SU-DHL-6 (cell line): ENCODE data around the gene NTM.

Source experiments
- H2AFZ ChIP-seq: fragments of 200-600 bp; sonication (generic); 2 replicates; pipeline ENCODE4 v1.6.1; 2014; ENCODE audit warnings: low read depth, mild to moderate bottlenecking, moderate library complexity, mixed read lengths, antibody characterized with exemption, low read length; ENCODE audit not compliant: severe bottlenecking
- H3F3A ChIP-seq: fragments of 200-600 bp; shearing (Covaris generic); 2 replicates; pipeline ENCODE4 v1.6.0; 2016; ENCODE audit warnings: antibody characterized with exemption, mild to moderate bottlenecking; ENCODE audit not compliant: insufficient read depth
- H3K27ac ChIP-seq: fragments of 200-600 bp; sonication (generic); 2 replicates; pipeline ENCODE4 v1.5.1; 2016; ENCODE audit warnings: low read depth, mild to moderate bottlenecking, low read length, moderate library complexity, mixed read lengths
- H3K27me3 ChIP-seq: fragments of 200-600 bp; sonication (generic), shearing (Covaris generic); 2 replicates; pipeline ENCODE4 v1.6.0; 2014; ENCODE audit warnings: mild to moderate bottlenecking, low read length
- H3K36me3 ChIP-seq: fragments of 200-600 bp; sonication (generic); 2 replicates; pipeline ENCODE4 v1.6.1; 2014; ENCODE audit warnings: mild to moderate bottlenecking, low read length, mixed read lengths
- H3K4me2 ChIP-seq: fragments of 300-600, 200-600 bp; shearing (Covaris generic), sonication (generic); 2 replicates; pipeline ENCODE4 v1.6.0; 2014; ENCODE audit warnings: low read length, low read depth, mild to moderate bottlenecking; ENCODE audit not compliant: poor library complexity, severe bottlenecking
- H3K4me3 ChIP-seq: fragments of 200-600 bp; sonication (generic); 2 replicates; pipeline ENCODE4 v1.5.1; 2014; ENCODE audit warnings: antibody characterized with exemption, low read length, mild to moderate bottlenecking, mixed read lengths; ENCODE audit not compliant: insufficient read depth, poor library complexity, severe bottlenecking
- H3K79me2 ChIP-seq: fragments of 200-600 bp; sonication (generic); 2 replicates; pipeline ENCODE4 v1.6.1; 2014; ENCODE audit warnings: mild to moderate bottlenecking, low read length, moderate library complexity; ENCODE audit not compliant: insufficient read depth
- H3K9ac ChIP-seq: fragments of 200-600 bp; sonication (generic); 2 replicates; pipeline ENCODE4 v1.7.0; 2014; ENCODE audit warnings: mild to moderate bottlenecking, low read length
- H3K9me2 ChIP-seq: fragments of 200-600 bp; sonication (generic); replicated peaks from 2 replicates; pipeline ENCODE4 v1.6.1; 2014; ENCODE audit warnings: low read length; ENCODE audit not compliant: insufficient read depth
- H3K9me3 ChIP-seq: fragments of 200-600 bp; sonication (generic); 2 replicates; pipeline ENCODE4 v1.6.1; 2014; ENCODE audit warnings: low read length, mixed read lengths; ENCODE audit not compliant: insufficient read depth
- H4K20me1 ChIP-seq: fragments of 200-600 bp; sonication (generic); 2 replicates; pipeline ENCODE4 v1.6.1; 2014; ENCODE audit warnings: low read depth, mild to moderate bottlenecking, antibody characterized with exemption, low read length, moderate library complexity, mixed read lengths
- CTCF ChIP-seq: fragments of 200-600 bp; sonication (generic); IDR thresholded peaks from one replicate; pipeline ENCODE4 v1.5.1; 2017; ENCODE audit warnings: antibody characterized with exemption, mild to moderate bottlenecking, low read length, moderate library complexity; ENCODE audit not compliant: insufficient read depth, poor library complexity, severe bottlenecking
- EZH2phosphoT487 ChIP-seq: fragments of 200-600 bp; sonication (generic), shearing (Covaris generic); conservative IDR thresholded peaks from 2 replicates; pipeline ENCODE4 v1.6.1; 2018; ENCODE audit warnings: mild to moderate bottlenecking, antibody characterized with exemption, low read length, moderate library complexity, mixed read lengths

Gene NTM

DNA sequence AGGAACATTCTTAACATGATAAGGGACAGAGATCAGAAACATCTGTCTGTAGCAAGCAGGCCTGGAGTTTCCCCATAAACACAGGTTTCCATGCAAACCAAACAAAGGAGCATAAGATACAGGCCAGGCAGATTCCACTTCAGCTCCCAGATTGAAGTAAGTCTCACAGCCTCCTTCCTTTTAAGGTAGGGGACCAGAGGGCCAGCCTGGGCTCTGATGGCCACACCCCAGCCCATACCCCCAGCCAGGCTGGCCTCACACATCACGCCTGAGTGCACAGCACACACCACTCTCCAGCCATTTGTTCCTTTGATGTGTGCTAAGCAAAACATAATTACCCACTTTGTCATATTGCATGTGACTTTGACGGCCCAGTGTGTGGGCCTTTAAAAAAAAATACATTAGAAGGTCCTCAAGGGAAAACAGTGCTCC is 518.7 kb downstream of the NTM start:
- no peak overlapping the region for H3K9ac ChIP-seq
- H3F3A ChIP-seq = no peaks in the 10 kb centered on the region
- H3K27me3 ChIP-seq = no peaks in the 10 kb centered on the region
- H3K4me2 ChIP-seq = no peak overlapping the region
- no peaks in the 10 kb centered on the region for H3K36me3 ChIP-seq
- H3K4me3 ChIP-seq = no peak overlapping the region
- H3K9me2 ChIP-seq = no peaks in the 10 kb centered on the region
- no peaks in the 10 kb centered on the region for H4K20me1 ChIP-seq
- no peaks in the 10 kb centered on the region for H3K9me3 ChIP-seq
- H2AFZ ChIP-seq = no peak overlapping the region
- H3K79me2 ChIP-seq = no peaks in the 10 kb centered on the region
- no peak overlapping the region for H3K27ac ChIP-seq
- no peak for TF ChIP-seq CTCF
- TF ChIP-seq EZH2phosphoT487 = no peak

GRCh38 chr11:131889760-131890581 is 519.6 kb downstream of the NTM start:
- Histone ChIP-seq H3K9me2 (no peaks in the 10 kb centered on the region), H3F3A (no peaks in the 10 kb centered on the region), H3K27me3 (no peaks in the 10 kb centered on the region), H2AFZ (no peak overlapping the region), H3K27ac (no peak overlapping the region), H3K9ac (no peak overlapping the region), H4K20me1 (no peaks in the 10 kb centered on the region), H3K4me3 (no peak overlapping the region), H3K9me3 (no peaks in the 10 kb centered on the region), H3K4me2 (no peak overlapping the region), H3K79me2 (no peaks in the 10 kb centered on the region), H3K36me3 (no peaks in the 10 kb centered on the region)
- TF ChIP-seq CTCF (no peak), EZH2phosphoT487 (no peak)

GRCh38 chr11:131893103-131893890 is 522.9 kb downstream of the NTM start:
- Histone ChIP-seq H3K27ac (no peak overlapping the region), H3K9ac (no peak overlapping the region), H3K36me3 (no peaks in the 10 kb centered on the region), H2AFZ (no peak overlapping the region), H3K9me3 (no peaks in the 10 kb centered on the region), H3K27me3 (no peaks in the 10 kb centered on the region), H3K4me2 (no peak overlapping the region), H3K79me2 (no peaks in the 10 kb centered on the region), H4K20me1 (no peaks in the 10 kb centered on the region), H3F3A (no peaks in the 10 kb centered on the region), H3K4me3 (no peak overlapping the region), H3K9me2 (no peaks in the 10 kb centered on the region)
- TF ChIP-seq EZH2phosphoT487 (no peak), CTCF (no peak)
